ENCODE results near the gene LHB. TPM values are rescaled to one million over a fixed set of nuclear protein-coding genes. Genes with fewer than 3 reads are reported as not detected.

The LHB gene
- total RNA-seq, 2 donors from 2014 or later = not detected

- peak; percentile 41 for TF ChIP-seq CTCF (IDR thresholded peaks at IDR 0.05)
- Histone ChIP-seq H3K27ac (no peak overlapping the region), H3K9ac (ENCODE audit: low read depth in 2 of 2, low read length in 2 of 2) (no peak overlapping the region), H3K4me3 (no peak overlapping the region), H3K4me1 (no peaks in the 10 kb centered on the region), H3K36me3 (no peaks in the 10 kb centered on the region), H3K27me3 (no peaks in the 10 kb centered on the region), H3K9me3 (no peaks in the 10 kb centered on the region)
- intact Hi-C loops (cut with DNase I) = no loop called here
- DNase-seq = peak; percentile 76
These were observed 18.9 kb downstream of the LHB start for GRCh38 chr19:48997972-48998371.

DNA sequence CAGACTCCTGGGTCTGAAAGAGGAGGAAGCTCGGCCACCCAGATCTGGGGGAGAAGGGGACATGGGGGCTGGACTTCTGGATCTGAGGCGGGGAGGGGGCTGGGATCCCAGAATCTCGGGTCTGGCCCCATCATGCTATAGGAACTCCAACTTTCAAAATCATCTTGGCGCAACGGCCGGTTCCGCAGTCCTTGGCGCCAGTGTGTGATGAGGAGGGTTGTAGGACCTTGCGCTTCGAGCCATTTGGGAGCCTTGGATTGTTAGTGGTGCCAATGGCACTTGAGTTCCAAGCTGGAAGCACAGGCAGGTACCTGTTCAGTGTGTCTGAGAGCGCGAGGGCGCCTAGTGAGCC, 22.9 kb downstream of the LHB start:
- no peaks in the 10 kb centered on the region for H3K36me3 ChIP-seq

DNA sequence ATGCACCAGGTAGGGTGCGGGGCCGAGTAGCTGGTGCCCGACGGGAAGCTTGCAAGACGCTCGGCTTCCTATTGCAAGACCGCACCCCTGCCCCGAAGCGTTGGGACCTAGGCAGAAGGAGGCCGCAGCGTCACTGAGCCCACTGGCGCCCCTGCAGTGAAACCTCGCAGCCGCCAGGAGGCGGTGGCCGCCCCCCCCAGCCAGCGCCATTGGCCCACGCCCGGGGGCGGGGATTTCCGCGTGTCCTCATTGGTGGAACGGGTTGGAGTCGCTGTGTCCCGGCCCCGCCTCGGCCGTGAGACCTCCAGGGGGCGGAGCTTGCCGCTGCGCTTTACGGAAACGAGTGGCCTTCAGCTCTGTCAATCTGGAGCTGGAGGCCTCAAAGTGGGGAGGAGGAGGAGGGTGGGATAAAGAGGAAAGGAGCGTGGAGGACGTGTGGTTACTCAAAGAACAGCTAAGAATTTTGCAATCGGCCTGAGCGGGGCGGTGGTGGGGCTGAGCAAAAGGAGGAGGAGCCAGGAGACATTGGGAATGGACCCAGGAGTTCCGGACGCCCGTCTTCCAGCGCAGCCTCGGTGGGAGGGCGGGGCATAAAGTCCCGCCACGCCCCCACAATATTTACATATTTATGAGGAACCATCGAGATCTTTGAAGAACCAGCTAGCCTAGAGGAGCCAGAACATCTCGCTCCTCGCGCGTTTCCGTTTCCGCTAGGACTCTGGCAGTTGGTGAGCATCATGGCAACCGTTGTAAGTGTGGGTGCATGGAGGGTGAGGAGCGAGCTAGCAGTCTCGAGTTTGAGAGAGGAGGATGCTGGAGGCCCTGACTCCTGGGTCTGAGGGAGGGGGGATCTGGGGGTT, 23.5 kb downstream of the LHB start, which contains the start of the genes GYS1 and RUVBL2:
Gene GYS1 (minus strand): TSS at position 135 of the 860 bp plus-strand sequence. CDS start 197 bp downstream, outside the sequence.
Gene RUVBL2 (plus strand): TSS at position 713 of the 860 bp plus-strand sequence. CDS start 25 bp downstream, at position 738.
- peak; percentile 100 for DNase-seq
- H3K9ac ChIP-seq (ENCODE audit: low read depth in 2 of 2, low read length in 2 of 2) = peak within 1 kb of the TSS; percentile 88 to 99
- peak within 1 kb of the TSS; percentile 86 for H3K27ac ChIP-seq
- TF ChIP-seq CTCF (IDR thresholded peaks at IDR 0.05) = peak; percentile 96
- no peaks in the 10 kb centered on the region for H3K36me3 ChIP-seq
- H3K27me3 ChIP-seq = no peaks in the 10 kb centered on the region
- no peaks in the 10 kb centered on the region for H3K9me3 ChIP-seq
- H3K4me1 ChIP-seq = peaks cover 9% of the 10 kb centered on the region
- intact Hi-C loops (cut with DNase I) = no loop called here
- peak within 1 kb of the TSS; percentile 76 for H3K4me3 ChIP-seq

More for the DNA sequence above, 22.9 kb downstream of the LHB start:
- H3K27ac ChIP-seq = peak overlapping the region; percentile 86
- intact Hi-C loops (cut with DNase I) = no loop called here
- TF ChIP-seq CTCF (IDR thresholded peaks at IDR 0.05) = no peak
- H3K4me3 ChIP-seq = peak overlapping the region; percentile 76
- H3K4me1 ChIP-seq = peaks cover 9% of the 10 kb centered on the region
- H3K27me3 ChIP-seq = no peaks in the 10 kb centered on the region
- DNase-seq = no peak
- H3K9me3 ChIP-seq = no peaks in the 10 kb centered on the region
- peak overlapping the region; percentile 59 to 99 for H3K9ac ChIP-seq (ENCODE audit: low read depth in 2 of 2, low read length in 2 of 2)

- peak; percentile 47 for DNase-seq
- no peaks in the 10 kb centered on the region for H3K9me3 ChIP-seq
- TF ChIP-seq CTCF (IDR thresholded peaks at IDR 0.05) = no peak
- H3K27ac ChIP-seq = peak overlapping the region; percentile 86
- intact Hi-C loops (cut with DNase I) = no loop called here
- H3K27me3 ChIP-seq = no peaks in the 10 kb centered on the region
- H3K4me3 ChIP-seq = peak overlapping the region; percentile 76
- peak overlapping the region; percentile 88 to 99 for H3K9ac ChIP-seq (ENCODE audit: low read depth in 2 of 2, low read length in 2 of 2)
- H3K36me3 ChIP-seq = no peaks in the 10 kb centered on the region
- H3K4me1 ChIP-seq = peaks cover 9% of the 10 kb centered on the region
These were observed 24.2 kb downstream of the LHB start for GRCh38 chr19:48992581-48993174.

DNA sequence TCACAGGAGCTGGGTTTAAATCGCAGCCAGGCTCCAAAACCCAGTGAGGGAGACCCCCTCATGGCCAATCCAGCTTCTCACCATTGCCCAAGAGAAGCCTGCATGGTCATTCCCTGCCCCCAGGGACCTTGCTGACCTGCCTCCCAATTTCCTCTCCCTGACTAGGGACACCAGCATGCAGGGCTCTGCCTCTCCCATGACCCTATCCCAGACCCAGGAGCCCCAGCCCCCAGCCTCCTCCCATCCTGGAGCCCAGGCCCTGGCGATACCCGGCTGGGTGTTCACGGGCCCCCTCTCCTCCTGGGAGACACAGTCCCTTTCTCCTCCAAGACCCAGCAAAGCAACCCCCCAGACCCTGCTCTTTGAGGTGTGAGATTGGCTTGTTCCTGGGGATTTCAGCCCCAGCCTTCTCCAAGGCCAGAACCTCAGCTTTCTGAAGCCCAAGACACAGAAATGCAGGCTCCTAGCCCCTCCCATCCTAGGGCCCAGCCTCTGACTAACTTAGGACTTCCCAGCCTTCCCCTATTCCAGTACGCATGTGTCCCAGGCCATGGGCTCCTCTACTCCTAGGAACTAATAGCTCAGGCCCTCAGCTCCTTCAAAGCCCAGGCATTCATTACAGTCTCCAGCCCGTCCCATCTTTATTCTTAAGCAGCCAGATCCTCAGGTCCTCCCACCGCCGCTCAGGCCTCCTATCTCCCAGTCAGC, 24.9 kb downstream of the LHB start:
- DNase-seq = peak; percentile 78
- Histone ChIP-seq H3K27me3 (no peaks in the 10 kb centered on the region), H3K27ac (peak overlapping the region; percentile 86), H3K36me3 (no peaks in the 10 kb centered on the region), H3K9me3 (no peaks in the 10 kb centered on the region), H3K9ac (ENCODE audit: low read depth in 2 of 2, low read length in 2 of 2) (peak overlapping the region; percentile 88 to 99), H3K4me3 (peak overlapping the region; percentile 76), H3K4me1 (peaks cover 9% of the 10 kb centered on the region)
- no peak for TF ChIP-seq CTCF (IDR thresholded peaks at IDR 0.05)
- intact Hi-C loops (cut with DNase I) = no loop called here
